Thyroid gland (tissue), 4 donors: ENCODE data around the gene NCBP2L.

ENCODE experiments used
- CTCF ChIP-seq, 6 experiments: fragments of 200-600 bp in 3 of 6; fragments of 450-650 bp in 3 of 6; sonication (generic) in 3 of 6; IDR thresholded peaks; one replicate each; pipeline ENCODE4 v1.5.1; 2016 to 2019; ENCODE audit warnings: antibody characterized with exemption in 6 of 6, mild to moderate bottlenecking in 2 of 6, inconsistent platforms in 1 of 6, moderate library complexity in 1 of 6
- POLR2A ChIP-seq, 2 donors: fragments of 450-650 bp; IDR thresholded peaks; one replicate each; pipeline ENCODE4 v1.6.1; 2017; ENCODE audit warnings: antibody characterized with exemption in 2 of 2, mild to moderate bottlenecking in 2 of 2, moderate library complexity in 1 of 2

DNA sequence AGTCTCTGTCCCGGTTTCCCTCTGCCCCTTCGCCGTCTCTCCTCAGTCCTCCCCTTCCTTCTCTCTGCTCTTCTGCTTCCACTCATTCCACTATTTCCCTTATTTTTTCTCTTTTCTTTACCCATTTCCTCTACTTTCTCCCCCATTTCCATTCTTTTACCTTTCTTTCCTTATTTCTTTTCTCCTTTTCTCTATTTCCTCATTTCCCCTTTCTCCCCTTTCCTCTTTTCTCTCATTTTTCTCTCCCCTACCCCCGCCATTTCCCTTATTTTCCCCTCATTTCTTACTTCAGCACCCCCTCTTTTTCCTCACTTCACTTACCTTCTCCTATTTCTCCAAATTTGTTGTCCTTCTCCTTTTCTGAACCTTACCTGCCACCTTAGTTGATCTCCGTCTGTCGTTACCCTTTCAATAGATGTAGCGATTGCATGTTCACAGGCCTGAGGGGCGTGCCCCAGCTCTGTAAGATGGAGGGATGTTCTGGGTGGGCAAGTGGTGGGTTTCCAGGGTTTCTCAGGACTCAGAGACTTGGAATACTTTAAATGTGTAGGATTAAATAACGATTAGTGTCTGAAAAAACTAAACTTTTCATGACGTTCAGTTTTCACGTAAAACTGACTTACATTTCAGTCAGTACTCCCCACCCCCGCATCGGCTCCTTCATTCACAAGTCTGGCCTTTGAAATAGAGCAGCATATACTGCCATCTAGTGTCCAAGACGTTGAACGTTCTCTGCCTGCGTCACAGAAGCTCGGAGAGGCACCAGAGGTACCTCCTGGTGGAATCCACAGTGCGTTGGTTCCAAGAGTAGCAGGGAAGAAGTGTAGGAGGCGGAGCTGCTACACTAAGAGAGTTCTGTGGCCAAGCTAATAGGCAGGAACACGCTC is 641 bp upstream of the NCBP2L start:
- TF ChIP-seq CTCF (IDR thresholded peaks at IDR 0.05) (peak; percentile 30 to 94 (median 72)), POLR2A (IDR thresholded peaks at IDR 0.05) (peak in 1 of 2 donors; percentile 47)
